H1 (cell line): ENCODE data around the gene TERB1. TPM values are rescaled to one million over a fixed set of nuclear protein-coding genes. Genes with fewer than 3 reads are reported as not detected.

Source experiments
- CTCF ChIA-PET: fragments of 300-600 bp; sonication (Branson Sonifier 250); formaldehyde crosslinking; loops from one replicate; lab custom pipeline; 2021; ENCODE audit not compliant: partially characterized antibody; lab: Charles Lee
- POLR2A ChIA-PET: fragments of 300-600 bp; sonication (Branson Sonifier 250); formaldehyde crosslinking; loops from one replicate; lab custom pipeline; 2021; ENCODE audit warnings: inconsistent platforms; ENCODE audit not compliant: partially characterized antibody; lab: Charles Lee
- DNase-seq, 2 experiments: peaks; one replicate each; pipeline versions ENCODE4 v3.0.0 to v3.0.0-alpha.2; 2010 to 2022; ENCODE audit warnings: low spot score in 2 of 2, low read depth in 1 of 2, mixed read lengths in 1 of 2
- FAIRE-seq: peaks from 2 replicates; lab custom pipeline; 2011; peaks lifted over from hg19 to GRCh38; lab: Jason Lieb, UNC
- H2AFZ ChIP-seq: 2 replicates; pipeline ENCODE4 v1.8.1; 2012; ENCODE audit warnings: low read length, inconsistent platforms
- H2AK5ac ChIP-seq: 2 replicates; pipeline ENCODE4 v1.6.1; 2013; ENCODE audit warnings: low read depth, low read length
- H2BK120ac ChIP-seq: replicated peaks from 2 replicates; pipeline ENCODE3; 2013; ENCODE audit warnings: low read depth, low read length, inconsistent platforms
- H2BK12ac ChIP-seq: 2 replicates; pipeline ENCODE4 v1.6.1; 2013; ENCODE audit warnings: low read depth, low read length
- H2BK15ac ChIP-seq: 2 replicates; pipeline ENCODE4 v1.6.1; 2013; ENCODE audit warnings: low read length
- H2BK20ac ChIP-seq: 2 replicates; pipeline ENCODE4 v1.6.1; 2013; ENCODE audit warnings: low read length
- H2BK5ac ChIP-seq: 2 replicates; pipeline ENCODE4 v1.6.1; 2013; ENCODE audit warnings: low read depth, low read length
- H3K14ac ChIP-seq: 2 replicates; pipeline ENCODE4 v1.6.1; 2013; ENCODE audit warnings: inconsistent platforms; ENCODE audit not compliant: insufficient read length
- H3K18ac ChIP-seq: 2 replicates; pipeline ENCODE4 v1.6.1; 2013; ENCODE audit warnings: low read length; ENCODE audit errors: extremely low read depth
- H3K23ac ChIP-seq: 2 replicates; pipeline ENCODE4 v1.6.1; 2013; ENCODE audit warnings: inconsistent platforms; ENCODE audit not compliant: insufficient read length
- H3K23me2 ChIP-seq: 2 replicates; pipeline ENCODE4 v1.6.1; 2013; ENCODE audit warnings: low read depth, low read length
- H3K27ac ChIP-seq: 2 replicates; pipeline ENCODE4 v1.6.1; 2011; ENCODE audit warnings: low read depth, low read length, inconsistent platforms
- H3K27me3 ChIP-seq, 4 experiments: replicated peaks in 1 of 4; 1 replicate in 1 of 4; 2 replicates in 3 of 4; pipeline versions ENCODE4 v1.6.1 to v1.8.1; 2011 to 2013; ENCODE audit warnings: low read length in 3 of 4, mild to moderate bottlenecking in 3 of 4, inconsistent platforms in 2 of 4, mixed read lengths in 2 of 4, moderate library complexity in 1 of 4; ENCODE audit not compliant: control insufficient read depth in 3 of 4, insufficient read depth in 3 of 4; ENCODE audit errors: extremely low read depth in 1 of 4
- H3K36me3 ChIP-seq, 4 experiments: 2 replicates each; pipeline versions ENCODE4 v1.6.1 to v1.8.1; 2011 to 2013; ENCODE audit warnings: mild to moderate bottlenecking in 4 of 4, low read length in 3 of 4, moderate library complexity in 2 of 4, control low read depth in 1 of 4, inconsistent platforms in 1 of 4; ENCODE audit not compliant: insufficient read depth in 4 of 4, control insufficient read depth in 2 of 4
- H3K4ac ChIP-seq: replicated peaks from 2 replicates; pipeline ENCODE3; 2013; ENCODE audit warnings: low read length, low read depth, mixed read lengths, inconsistent platforms; ENCODE audit not compliant: insufficient read length
- H3K4me1 ChIP-seq, 4 experiments: replicated peaks in 1 of 4; 1 replicate in 1 of 4; 2 replicates in 3 of 4; pipeline versions ENCODE4 v1.6.1 to v1.8.1; 2011 to 2013; ENCODE audit warnings: low read length in 3 of 4, inconsistent platforms in 2 of 4, mixed read lengths in 1 of 4; ENCODE audit not compliant: insufficient read depth in 4 of 4, control insufficient read depth in 3 of 4
- H3K4me2 ChIP-seq, 2 experiments: 2 replicates each; pipeline versions ENCODE4 v1.6.1 to v1.8.1; 2011 to 2013; ENCODE audit warnings: low read depth in 2 of 2, low read length in 2 of 2, control low read depth in 1 of 2, inconsistent platforms in 1 of 2, mild to moderate bottlenecking in 1 of 2; ENCODE audit not compliant: insufficient read depth in 1 of 2
- H3K4me3 ChIP-seq, 4 experiments: fragments of 200-600, 300-600 bp in 1 of 4; sonication (generic), shearing (Covaris generic), sonication (Bioruptor Twin) in 1 of 4; 2 replicates each; pipeline versions ENCODE4 v1.5.1 to v1.8.1; 2011 to 2016; ENCODE audit warnings: low read length in 4 of 4, low read depth in 3 of 4, control low read depth in 2 of 4, inconsistent platforms in 2 of 4, mild to moderate bottlenecking in 2 of 4, mixed read lengths in 1 of 4, moderate library complexity in 1 of 4; ENCODE audit not compliant: insufficient read depth in 2 of 4; ENCODE audit errors: extremely low read depth in 1 of 4
- H3K56ac ChIP-seq: replicated peaks from 2 replicates; pipeline ENCODE3; 2013; ENCODE audit warnings: low read depth, mild to moderate bottlenecking, mixed read lengths, low read length, inconsistent platforms; ENCODE audit not compliant: insufficient read length
- H3K79me1 ChIP-seq: 2 replicates; pipeline ENCODE4 v1.6.1; 2013; ENCODE audit warnings: low read depth, low read length, control low read depth
- H3K79me2 ChIP-seq, 2 experiments: 2 replicates each; pipeline versions ENCODE4 v1.6.1 to v1.8.1; 2012 to 2013; ENCODE audit warnings: low read length in 2 of 2, mild to moderate bottlenecking in 2 of 2, inconsistent platforms in 1 of 2; ENCODE audit not compliant: insufficient read depth in 2 of 2, control insufficient read depth in 1 of 2
- H3K9ac ChIP-seq, 4 experiments: replicated peaks in 1 of 4; 1 replicate in 1 of 4; 2 replicates in 3 of 4; pipeline versions ENCODE4 v1.6.1 to v1.8.1; 2011 to 2013; ENCODE audit warnings: low read depth in 3 of 4, low read length in 3 of 4, control low read depth in 2 of 4, mild to moderate bottlenecking in 2 of 4, moderate library complexity in 2 of 4, inconsistent platforms in 1 of 4; ENCODE audit errors: extremely low read depth in 1 of 4
- H3K9me3 ChIP-seq, 2 experiments: 2 replicates each; pipeline versions ENCODE4 v1.6.1 to v1.8.1; 2012 to 2013; ENCODE audit warnings: mild to moderate bottlenecking in 2 of 2, moderate library complexity in 2 of 2, control low read depth in 1 of 2, inconsistent platforms in 1 of 2, low read depth in 1 of 2, low read length in 1 of 2, mixed read lengths in 1 of 2; ENCODE audit not compliant: insufficient read depth in 2 of 2
- H4K20me1 ChIP-seq, 2 experiments: replicated peaks in 1 of 2; 2 replicates each; pipeline versions ENCODE3 to v1.8.1; 2011 to 2013; ENCODE audit warnings: inconsistent platforms in 2 of 2, low read length in 2 of 2, mild to moderate bottlenecking in 1 of 2; ENCODE audit not compliant: insufficient read depth in 2 of 2, control insufficient read depth in 1 of 2
- H4K5ac ChIP-seq: 2 replicates; pipeline ENCODE4 v1.6.1; 2013; ENCODE audit warnings: low read length, low read depth, mixed read lengths, inconsistent platforms; ENCODE audit not compliant: insufficient read length
- H4K8ac ChIP-seq: 2 replicates; pipeline ENCODE4 v1.8.0; 2013; ENCODE audit warnings: mild to moderate bottlenecking, moderate library complexity, low read length, inconsistent platforms; ENCODE audit not compliant: insufficient read depth; ENCODE audit errors: extremely low read depth
- H4K91ac ChIP-seq: replicated peaks from 2 replicates; pipeline ENCODE3; 2013; ENCODE audit warnings: low read length, mixed read lengths, inconsistent platforms; ENCODE audit not compliant: insufficient read length
- NANOG ChIP-seq: IDR thresholded peaks from 2 replicates; pipeline ENCODE4 v1.6.1; 2011; ENCODE audit warnings: low read length, low read depth, mild to moderate bottlenecking, inconsistent platforms; ENCODE audit not compliant: insufficient read depth, poor library complexity, severe bottlenecking
- WGBS, 2 experiments: shearing (Covaris generic) in 1 of 2; methylation state at CpG; one replicate each; pipeline versions ENCODE4 v1.1.6 to v1.1.7; 2013 to 2015; ENCODE audit warnings: low lambda C conversion rate in 2 of 2, mixed read lengths in 2 of 2, inconsistent platforms in 1 of 2, low coverage in 1 of 2, missing lambda C conversion rate in 1 of 2; ENCODE audit not compliant: insufficient replicate concordance in 2 of 2, insufficient coverage in 1 of 2, insufficient read length in 1 of 2; ENCODE audit errors: extremely low coverage in 1 of 2, missing lambda C conversion rate in 1 of 2; 5-methylcytosine and 5-hydroxymethylcytosine counted together
- polyA plus RNA-seq, 7 experiments: library from polyadenylated mRNA; depleted of rRNA in 3 of 7; stranded (reverse) in 5 of 7; unstranded in 2 of 7; fragments of >200 nt in 5 of 7; fragments of 200-250 nt in 2 of 7; gene quantifications; 1 replicate in 5 of 7; 2 replicates in 1 of 7; 4 replicates in 1 of 7; pipeline versions ENCODE4 v1.2.1 to v1.2.3, GENCODE V29; 2011 to 2013; ENCODE audit warnings: missing spikeins in 2 of 7, mixed read lengths in 2 of 7
- total RNA-seq: library from RNA; stranded (reverse); fragmentation: NEBNext Ultra II Directional; extraction: Animal tissue kit (Norgen Biotek cat#: 25700); gene quantifications from 2 replicates; pipeline ENCODE4 v1.2.1, GENCODE V29; 2021

The TERB1 gene
- total and polyA plus RNA-seq, 2 of the 8 experiments (the other 6 are each of a cell fraction or from before 2014, with no cell fraction given) = not detected

DNA sequence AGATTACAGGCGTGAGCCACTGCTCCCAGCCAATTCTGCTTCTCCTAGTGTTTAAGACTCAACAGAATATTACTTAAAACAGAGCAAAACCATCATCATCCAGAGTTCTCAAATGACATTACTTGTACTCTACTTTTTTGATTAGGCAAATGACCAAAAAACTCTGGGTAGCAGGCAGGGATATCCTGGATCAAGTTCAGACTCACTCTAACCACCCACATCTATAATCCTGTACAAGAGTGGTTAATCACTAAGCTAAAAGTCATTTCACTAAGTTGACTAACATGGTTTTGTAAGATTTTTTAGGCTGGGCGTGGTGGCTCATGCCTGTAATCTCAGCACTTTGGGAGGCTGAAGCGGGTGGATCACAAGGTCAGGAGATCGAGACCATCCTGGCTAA is 22.6 kb upstream of the TERB1 start:
- Histone ChIP-seq H3K79me1 (no peaks in the 10 kb centered on the region; the same call in 1 of the 2 replicates), H2BK5ac (no peak overlapping the region), H2BK20ac (no peak overlapping the region), H3K79me2 (peaks cover 0 to 35% of the 10 kb centered on the region in 2 experiments; a peak in 2 of 4 replicates), H3K27me3 (no peaks in the 10 kb centered on the region), H3K23me2 (no peaks in the 10 kb centered on the region), H3K4me2 (no peak overlapping the region), H2BK120ac (no peak overlapping the region), H3K14ac (no peak overlapping the region), H4K8ac (no peak overlapping the region), H3K9ac (no peak overlapping the region), H3K23ac (no peak overlapping the region), H4K5ac (no peak overlapping the region), H4K20me1 (peaks cover 2 to 4% of the 10 kb centered on the region in 2 experiments), H3K4me3 (no peak overlapping the region), H2AK5ac (no peak overlapping the region), H2AFZ (no peak overlapping the region), H2BK12ac (no peak overlapping the region), H3K18ac (no peak overlapping the region), H3K4me1 (no peaks in the 10 kb centered on the region), H2BK15ac (no peak overlapping the region), H3K36me3 (peaks cover 20 to 67% (median 41%) of the 10 kb centered on the region in 4 experiments), H3K4ac (no peak overlapping the region), H4K91ac (no peak overlapping the region), H3K27ac (no peak overlapping the region), H3K9me3 (no peaks in the 10 kb centered on the region), H3K56ac (no peak overlapping the region)
- FAIRE-seq (no peak), DNase-seq (no peak)
- TF ChIP-seq NANOG = no peak
- 91% methylated on average over 4 of the region's 4 CpGs; no CpG with 5 or more reads in 1 of the 2 experiments for WGBS, 2 experiments
- POLR2A ChIA-PET = interaction anchor here (1.4 to 9.3 kb wide), 4 partner anchors 6 to 30 kb away, joined by 5 to 67 read pairs (median 8); no protein-coding TSS in a partner anchor
- CTCF ChIA-PET = interaction anchor here (0.9 to 14.3 kb wide), 5 partner anchors 14 to 107 kb away, joined by 3 to 162 read pairs (median 4); partner anchors contain the start of gene CA7
